HG03280 (cell line): ENCODE measurements around the gene KRTAP10-1.
"Not testable (repeated sequence)": the region's sequence is repeated elsewhere in the genome, so short reads cannot be mapped to it uniquely, and the experiment has no call there.

Experiments used
- ATAC-seq: cut with Tn5 transposase; IDR thresholded peaks from one replicate; pipeline ENCODE4 v1.9.1; 2021; ENCODE audit warnings: mild to moderate bottlenecking, moderate library complexity; ENCODE audit not compliant: unreplicated experiment

Gene KRTAP10-1

DNA sequence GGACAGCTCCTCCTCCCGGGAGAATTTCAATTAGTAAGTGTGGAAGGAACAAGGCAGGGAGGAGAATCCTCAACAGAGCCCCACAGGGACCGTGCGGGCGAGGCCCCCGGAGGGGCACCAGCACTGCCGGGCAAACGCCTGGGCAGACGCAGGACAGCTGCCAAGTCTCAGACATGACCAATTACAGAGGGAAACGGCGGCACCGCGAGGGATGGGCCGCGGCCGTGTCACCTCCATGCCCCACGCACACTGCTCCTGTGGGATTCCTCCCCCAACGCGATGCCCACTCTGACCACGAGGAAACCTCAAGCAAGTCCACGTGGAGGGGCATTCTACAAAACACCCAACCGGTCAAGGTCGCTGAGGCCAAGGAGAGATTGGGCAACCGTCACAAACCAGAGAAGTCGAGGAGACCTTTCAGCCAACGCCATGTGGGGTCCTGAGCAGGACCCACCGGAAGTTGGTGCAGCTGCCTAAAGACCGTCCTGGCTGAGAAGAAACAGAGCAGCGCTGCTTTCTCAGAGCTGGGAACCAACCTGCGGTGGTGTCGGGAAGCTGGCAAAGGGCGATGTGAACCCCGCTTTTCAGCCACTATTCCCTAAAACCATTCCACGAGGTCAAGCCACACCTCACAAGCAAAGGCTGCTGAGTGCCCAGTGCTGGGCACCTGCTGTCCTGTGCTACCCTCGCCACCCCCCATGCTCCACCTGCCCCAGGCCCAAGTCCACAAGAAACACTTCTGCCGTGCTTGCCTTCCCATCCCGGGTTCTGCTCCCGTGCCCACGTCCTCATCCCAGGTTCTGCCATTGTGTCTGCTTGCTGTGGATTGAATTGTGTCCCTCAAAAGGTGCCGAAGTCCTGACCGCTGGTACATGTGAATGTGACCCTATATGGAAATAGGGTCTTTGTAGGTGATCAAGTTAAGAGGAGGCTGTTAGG, 32.1 kb upstream of the KRTAP10-1 start:
- no peak for ATAC-seq

- ATAC-seq: no peak
Observed at GRCh38 chr21:44571296-44571695, 31.3 kb upstream of the KRTAP10-1 start.

GRCh38 chr21:44569861-44570517, 30.0 kb upstream of the KRTAP10-1 start:
- ATAC-seq: no peak

DNA sequence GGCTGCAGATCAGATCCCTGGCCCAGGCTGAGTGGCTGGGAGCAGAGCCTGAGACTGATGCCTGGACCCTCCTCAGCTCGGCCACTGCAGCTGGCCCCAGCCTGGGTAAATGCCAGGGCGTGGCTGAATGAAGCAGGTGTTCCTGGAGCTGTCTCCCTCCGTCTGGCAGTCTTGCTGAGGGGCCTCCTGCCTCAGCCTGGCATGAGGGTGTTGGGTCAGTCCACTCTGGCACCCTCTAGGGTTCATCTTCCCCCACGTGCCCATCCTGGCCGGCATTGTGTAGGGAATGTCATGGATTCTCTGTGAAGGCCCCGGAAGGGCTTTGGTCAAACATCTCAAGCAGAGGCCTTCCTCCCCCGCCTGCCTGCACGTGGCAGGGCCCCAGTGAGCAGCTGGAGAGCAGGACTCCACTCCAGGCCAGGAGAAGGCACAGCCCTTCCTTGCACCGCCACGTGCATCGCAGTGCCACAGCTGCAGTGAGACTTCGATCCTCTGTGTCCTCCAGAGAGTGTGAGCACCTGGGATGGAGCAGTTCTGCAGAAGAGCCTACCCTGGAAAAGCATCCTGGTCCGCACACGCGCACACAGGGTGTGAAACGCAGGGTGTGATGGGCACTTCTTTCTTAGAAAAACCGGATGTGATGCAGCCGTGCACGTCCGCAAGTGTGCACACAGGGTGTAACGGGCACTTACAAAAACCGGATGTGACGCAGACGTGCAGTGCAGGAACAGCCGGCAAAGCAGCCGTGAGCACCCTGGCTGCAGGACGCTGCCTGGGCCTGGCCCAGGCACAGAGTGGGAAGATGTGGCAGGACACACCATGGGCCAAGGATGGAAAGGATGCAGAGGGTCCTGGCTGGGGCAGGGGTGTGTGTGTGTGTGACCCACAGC, 28.9 kb upstream of the KRTAP10-1 start:
- ATAC-seq: no peak

DNA sequence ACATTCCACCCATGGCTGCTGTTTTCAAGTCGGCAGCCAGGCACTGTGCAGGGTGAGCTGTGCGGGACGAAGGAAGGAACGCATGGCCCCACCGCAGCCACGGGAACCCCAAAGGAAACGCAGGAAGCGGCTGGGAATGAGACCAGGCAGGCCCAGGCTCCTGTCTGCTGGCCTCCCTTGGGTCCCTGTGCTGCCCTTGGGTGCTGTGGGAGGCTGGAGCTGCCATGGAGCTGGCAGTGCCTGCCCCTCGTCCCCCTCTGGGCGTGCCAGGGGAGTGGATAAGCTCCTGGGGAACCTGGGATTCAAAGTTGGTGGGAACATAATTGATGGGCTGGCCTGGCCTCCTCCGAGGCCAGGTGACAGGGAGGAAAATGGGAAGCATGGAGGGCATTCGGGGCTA, 28.3 kb upstream of the KRTAP10-1 start:
- no peak for ATAC-seq

- ATAC-seq: no peak
Observed at GRCh38 chr21:44567481-44568171, 27.6 kb upstream of the KRTAP10-1 start.

- ATAC-seq: no peak
Observed at GRCh38 chr21:44566403-44566802, 26.4 kb upstream of the KRTAP10-1 start.

DNA sequence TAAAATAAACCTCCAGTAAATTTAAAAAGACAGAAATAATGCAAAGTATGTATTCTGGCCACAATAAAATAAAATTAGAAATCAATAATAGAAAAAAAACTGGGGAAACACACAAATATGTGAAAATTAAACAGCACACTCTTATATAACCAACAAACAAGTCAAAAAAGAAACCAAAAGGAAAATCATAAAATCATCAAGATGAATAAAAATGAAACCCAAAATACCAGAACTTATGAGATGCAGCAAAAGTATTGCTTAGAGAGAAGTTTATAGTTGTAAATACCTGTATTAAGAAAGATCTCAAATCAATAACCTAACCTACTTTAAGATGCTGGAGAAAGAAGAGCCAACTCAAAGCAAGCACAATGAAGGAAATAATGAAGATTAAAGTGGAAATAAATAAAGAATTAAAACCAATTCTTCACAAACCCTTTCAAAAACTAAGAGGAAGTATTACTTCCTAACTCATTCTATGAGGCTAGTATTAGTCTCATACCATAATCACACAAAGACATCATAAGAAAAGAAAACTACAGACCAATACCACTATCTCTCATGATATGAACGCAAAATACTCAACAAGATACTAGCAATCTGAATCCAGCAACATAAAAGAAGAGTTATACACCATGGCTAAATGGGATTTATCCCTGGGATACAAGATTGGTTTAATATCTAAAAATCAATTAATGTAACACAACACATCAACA, 25.0 kb upstream of the KRTAP10-1 start:
- ATAC-seq: no peak

DNA sequence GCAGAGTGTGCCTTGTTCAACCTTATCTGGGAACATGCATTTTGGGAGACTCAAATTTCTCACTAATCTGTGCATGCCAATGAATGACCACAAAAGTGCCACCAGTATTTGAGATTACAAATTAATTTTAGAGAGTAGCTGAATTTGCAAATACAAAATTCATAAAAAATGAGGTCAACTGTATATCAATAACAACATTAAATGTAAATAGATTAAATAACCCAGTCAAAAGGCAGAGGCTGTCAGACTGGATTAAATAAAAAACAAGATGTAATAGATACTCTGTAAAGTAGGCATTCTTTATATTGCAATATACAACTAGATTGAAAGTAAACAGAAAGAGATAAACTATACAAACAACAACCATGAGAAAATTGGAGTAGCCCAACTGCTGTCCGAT, 24.1 kb upstream of the KRTAP10-1 start:
- no peak for ATAC-seq

DNA sequence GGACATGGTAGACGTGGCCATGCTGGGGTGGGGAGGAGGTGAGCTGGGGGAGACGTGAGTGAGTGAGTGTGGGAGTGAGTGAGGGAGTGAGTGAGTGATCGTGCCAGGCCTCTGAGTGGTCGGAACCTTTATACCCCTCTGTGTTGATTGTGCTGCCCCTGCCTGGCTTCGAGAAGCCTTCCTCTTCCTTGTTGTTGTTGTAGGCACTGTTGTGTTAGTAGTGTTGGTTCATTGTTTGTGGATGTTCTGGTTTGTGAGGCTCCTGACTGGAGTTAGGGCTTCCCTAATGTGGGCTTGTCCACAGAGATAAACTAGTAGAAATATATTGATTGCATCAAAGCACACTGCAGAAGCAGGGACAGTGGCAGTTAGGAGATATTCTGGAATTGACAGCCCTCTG, 18.7 kb upstream of the KRTAP10-1 start, which contains the start of gene KRTAP10-3:
Gene KRTAP10-3 (minus strand): TSS at position 101 of the 400 bp plus-strand sequence. CDS start 80 bp downstream, at position 21.
- no peak for ATAC-seq

- not testable (repeated sequence) for ATAC-seq
Observed at GRCh38 chr21:44558329-44558675, 18.3 kb upstream of the KRTAP10-1 start.

- no peak for ATAC-seq
Observed at GRCh38 chr21:44557491-44558328, 17.7 kb upstream of the KRTAP10-1 start.

- ATAC-seq: no peak
Observed at GRCh38 chr21:44556879-44557278, 16.9 kb upstream of the KRTAP10-1 start.

GRCh38 chr21:44555200-44555875, 15.3 kb upstream of the KRTAP10-1 start:
- no peak for ATAC-seq

GRCh38 chr21:44552681-44553080, 12.7 kb upstream of the KRTAP10-1 start:
- no peak for ATAC-seq

DNA sequence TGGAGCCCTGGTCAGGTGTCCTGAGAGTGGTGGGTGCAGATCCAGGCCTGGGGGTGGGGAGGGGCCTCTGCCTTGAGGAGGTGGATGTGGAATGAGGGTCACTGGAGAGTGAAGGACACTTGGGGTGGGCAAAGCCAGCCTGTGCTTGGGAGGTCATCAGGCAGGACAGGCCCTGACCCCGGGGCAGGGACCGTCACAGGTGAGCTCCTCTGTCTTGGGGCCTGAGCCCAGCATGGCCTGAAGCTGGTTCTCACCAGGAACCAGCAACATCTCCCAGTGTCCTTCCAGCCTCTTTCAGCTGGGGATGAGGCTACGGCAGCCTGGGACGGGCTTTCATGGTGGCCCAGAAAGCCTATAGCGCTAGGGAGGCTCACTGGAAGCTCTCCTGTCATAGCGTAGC, 12.1 kb upstream of the KRTAP10-1 start:
- no peak for ATAC-seq

- ATAC-seq: no peak
Observed at GRCh38 chr21:44551340-44551961, 11.5 kb upstream of the KRTAP10-1 start, which contains the start of gene KRTAP10-2. Gene KRTAP10-2, minus strand, starts transcription at chr21:44551505. Its CDS starts 47 bp downstream, at chr21:44551458.

DNA sequence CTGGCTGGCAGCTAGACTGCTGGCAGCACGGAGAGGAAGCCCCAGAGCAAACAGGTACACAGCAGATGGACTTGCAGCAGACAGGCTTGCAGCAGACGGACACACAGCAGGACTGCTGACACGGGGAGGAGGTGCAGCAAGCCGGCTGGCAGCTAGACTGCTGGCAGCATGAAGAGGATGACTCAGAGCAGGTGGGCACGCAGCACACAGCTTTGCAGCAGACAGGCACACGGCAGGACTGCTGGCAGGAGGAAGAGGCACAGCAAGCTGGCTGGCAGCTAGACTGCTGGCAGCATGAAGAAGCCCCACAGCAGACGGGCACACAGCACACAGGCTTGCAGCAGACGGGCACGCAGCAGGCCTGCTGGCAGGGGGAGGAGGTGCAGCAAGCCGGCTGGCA, 10.8 kb upstream of the KRTAP10-1 start:
- ATAC-seq: no peak
